Measurements from ENCODE around the gene C11orf52. TPM values are rescaled to one million over a fixed set of nuclear protein-coding genes. Genes with fewer than 3 reads are reported as not detected.

The C11orf52 gene
- total RNA-seq, 2 experiments from 2014 or later = not detected

- intact Hi-C loops (cut with micrococcal nuclease) = loop anchor here (10.0 kb wide), 1 partner anchor 213 kb away; the partner anchor contains the start of genes SDHD and TIMM8B
- H3K27me3 Mint-ChIP-seq = no peaks in the 10 kb centered on the region
- no peak for TF ChIP-seq CTCF (IDR thresholded peaks at IDR 0.05)
- no peak for ATAC-seq
- ChIA-PET POLR2A (interaction anchor here (2.8 kb wide), 1 partner anchor 55 kb away, joined by 11 read pairs; no protein-coding TSS in a partner anchor), CTCF (interaction anchor here (1.0 to 2.6 kb wide), 13 partner anchors 9 to 110 kb away, joined by 3 to 22 read pairs (median 7); partner anchors contain the start of gene PPP2R1B)
- no peaks in the 10 kb centered on the region for H3K9me3 Mint-ChIP-seq
- H3K36me3 Mint-ChIP-seq (ENCODE audit: low read depth) = peaks cover 32% of the 10 kb centered on the region
- peak overlapping the region; percentile 91 for H3K27ac Mint-ChIP-seq
- H3K4me3 Mint-ChIP-seq = peak overlapping the region; percentile 94
- peaks cover 25% of the 10 kb centered on the region for H3K4me1 Mint-ChIP-seq (ENCODE audit: low read depth)
- no peak for DNase-seq
These were observed 47.0 kb upstream of the C11orf52 start for GRCh38 chr11:111871693-111872161.

GRCh38 chr11:111878385-111878848 lies 40.3 kb upstream of the C11orf52 start:
- no peaks in the 10 kb centered on the region for H3K27me3 Mint-ChIP-seq
- peaks cover 24% of the 10 kb centered on the region for H3K4me1 Mint-ChIP-seq (ENCODE audit: low read depth)
- H3K4me3 Mint-ChIP-seq = peak overlapping the region; percentile 88
- POLR2A ChIA-PET = interaction anchor here (0.8 to 1.4 kb wide), 2 partner anchors 48 to 203 kb away, joined by 3 read pairs; no protein-coding TSS in a partner anchor
- no peak for TF ChIP-seq CTCF (IDR thresholded peaks at IDR 0.05)
- DNase-seq (no peak), ATAC-seq (no peak)
- CTCF ChIA-PET = interaction anchor here (0.8 to 1.7 kb wide), 6 partner anchors 9 to 292 kb away, joined by 3 to 6 read pairs (median 3); no protein-coding TSS in a partner anchor
- H3K27ac Mint-ChIP-seq = peak overlapping the region; percentile 99
- intact Hi-C loops (cut with micrococcal nuclease) = loop anchor here (2.0 to 10.0 kb wide), 3 partner anchors 48 to 206 kb away; partner anchors contain the start of genes SDHD and TIMM8B
- peaks cover 20% of the 10 kb centered on the region for H3K36me3 Mint-ChIP-seq (ENCODE audit: low read depth)
- no peaks in the 10 kb centered on the region for H3K9me3 Mint-ChIP-seq

GRCh38 chr11:111878849-111879636 lies 39.7 kb upstream of the C11orf52 start, which contains the start of the genes CFAP68 and FDXACB1:
TSS of gene CFAP68 (plus strand) at chr11:111879541. CDS start at chr11:111879561, 20 bp downstream.
TSS of gene FDXACB1 (minus strand) at chr11:111879165. CDS start at chr11:111879132, 33 bp downstream.
- DNase-seq = peak; percentile 97
- intact Hi-C loops (cut with micrococcal nuclease) = loop anchor here (2.0 to 10.0 kb wide), 3 partner anchors 48 to 206 kb away; partner anchors contain the start of genes SDHD and TIMM8B
- peak within 1 kb of the TSS; percentile 99 for H3K27ac Mint-ChIP-seq
- POLR2A ChIA-PET = interaction anchor here (1.1 to 1.4 kb wide), 2 partner anchors 8 to 103 kb away, joined by 3 to 5 read pairs; no protein-coding TSS in a partner anchor
- H3K36me3 Mint-ChIP-seq (ENCODE audit: low read depth) = peaks cover 21% of the 10 kb centered on the region
- TF ChIP-seq CTCF (IDR thresholded peaks at IDR 0.05) = peak; percentile 92
- peaks cover 24% of the 10 kb centered on the region for H3K4me1 Mint-ChIP-seq (ENCODE audit: low read depth)
- no peaks in the 10 kb centered on the region for H3K27me3 Mint-ChIP-seq
- CTCF ChIA-PET = interaction anchor here (0.9 to 1.7 kb wide), 7 partner anchors 10 to 292 kb away, joined by 3 to 8 read pairs (median 4); no protein-coding TSS in a partner anchor
- no peaks in the 10 kb centered on the region for H3K9me3 Mint-ChIP-seq
- peak within 1 kb of the TSS; percentile 88 for H3K4me3 Mint-ChIP-seq
- ATAC-seq = peak; percentile 94

GRCh38 chr11:111879637-111879960 lies 39.1 kb upstream of the C11orf52 start:
- H3K27ac Mint-ChIP-seq = peak overlapping the region; percentile 99
- ChIA-PET POLR2A (interaction anchor here (1.0 to 1.4 kb wide), 4 partner anchors 9 to 103 kb away, joined by 3 to 7 read pairs (median 4); no protein-coding TSS in a partner anchor), CTCF (interaction anchor here (0.9 to 1.5 kb wide), 5 partner anchors 9 to 275 kb away, joined by 3 to 8 read pairs (median 4); partner anchors contain the start of gene ALG9)
- H3K4me3 Mint-ChIP-seq = peak overlapping the region; percentile 88
- peak; percentile 0 for ATAC-seq
- DNase-seq = no peak
- peaks cover 19% of the 10 kb centered on the region for H3K36me3 Mint-ChIP-seq (ENCODE audit: low read depth)
- peaks cover 24% of the 10 kb centered on the region for H3K4me1 Mint-ChIP-seq (ENCODE audit: low read depth)
- no peaks in the 10 kb centered on the region for H3K9me3 Mint-ChIP-seq
- no peaks in the 10 kb centered on the region for H3K27me3 Mint-ChIP-seq
- intact Hi-C loops (cut with micrococcal nuclease) = loop anchor here (2.0 to 10.0 kb wide), 3 partner anchors 47 to 205 kb away; partner anchors contain the start of genes SDHD and TIMM8B
- TF ChIP-seq CTCF (IDR thresholded peaks at IDR 0.05) = no peak

Measured in activated CD8-positive, alpha-beta T cell treated with anti-CD3 and anti-CD28 coated beads for 36 hours (primary cell).